Measurements from ENCODE around the gene ZDHHC19. TPM values are rescaled to one million over a fixed set of nuclear protein-coding genes. Genes with fewer than 3 reads are reported as not detected.

Gene ZDHHC19
- total RNA-seq (not detected), polyA plus RNA-seq (1 to 10 TPM in 1 of 3 donors, under 1 TPM in 1, not detected in 1; 0.38 to 2.7 TPM)
- long read RNA-seq, donor 1: 0 reads
- long read RNA-seq, donor 2: 0 reads
- long read RNA-seq, donor 3: 0 reads
- long read RNA-seq, donor 4: 0 reads
- long read RNA-seq, donor 5: 0 reads
- long read RNA-seq, donor 6: 0 reads
- long read RNA-seq, donor 7: 0 reads
- long read RNA-seq, donor 8: 0 reads
- long read RNA-seq, donor 9: 0 reads
- long read RNA-seq, donor 10: 0 reads

GRCh38 chr3:196210673-196211556, at the start of gene ZDHHC19:
ZDHHC19 (minus strand) TSS chr3:196211400; CDS start chr3:196211315, 85 bp downstream.
- 70 to 76% (median 74%) methylated on average over 20 to 23 of the region's 23 CpGs for WGBS, 5 donors
- Histone ChIP-seq H3K9me3 (no peaks in the 10 kb centered on the region), H3K27ac (no peak within 1 kb of the TSS), H3K4me3 (no peak within 1 kb of the TSS), H3K36me3 (no peaks in the 10 kb centered on the region), H3K27me3 (peaks cover 0 to 27% (median 3%) of the 10 kb centered on the region in 3 donors), H3K4me1 (peaks cover 0 to 11% (median 8%) of the 10 kb centered on the region in 4 donors)
- DNase-seq: no peak
- intact Hi-C loops (cut with DNase I; ENCODE audit: low total_unique reads): no loop called here
- TF ChIP-seq, protein P1, sequence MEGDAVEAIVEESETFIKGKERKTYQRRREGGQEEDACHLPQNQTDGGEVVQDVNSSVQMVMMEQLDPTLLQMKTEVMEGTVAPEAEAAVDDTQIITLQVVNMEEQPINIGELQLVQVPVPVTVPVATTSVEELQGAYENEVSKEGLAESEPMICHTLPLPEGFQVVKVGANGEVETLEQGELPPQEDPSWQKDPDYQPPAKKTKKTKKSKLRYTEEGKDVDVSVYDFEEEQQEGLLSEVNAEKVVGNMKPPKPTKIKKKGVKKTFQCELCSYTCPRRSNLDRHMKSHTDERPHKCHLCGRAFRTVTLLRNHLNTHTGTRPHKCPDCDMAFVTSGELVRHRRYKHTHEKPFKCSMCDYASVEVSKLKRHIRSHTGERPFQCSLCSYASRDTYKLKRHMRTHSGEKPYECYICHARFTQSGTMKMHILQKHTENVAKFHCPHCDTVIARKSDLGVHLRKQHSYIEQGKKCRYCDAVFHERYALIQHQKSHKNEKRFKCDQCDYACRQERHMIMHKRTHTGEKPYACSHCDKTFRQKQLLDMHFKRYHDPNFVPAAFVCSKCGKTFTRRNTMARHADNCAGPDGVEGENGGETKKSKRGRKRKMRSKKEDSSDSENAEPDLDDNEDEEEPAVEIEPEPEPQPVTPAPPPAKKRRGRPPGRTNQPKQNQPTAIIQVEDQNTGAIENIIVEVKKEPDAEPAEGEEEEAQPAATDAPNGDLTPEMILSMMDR (IDR thresholded peaks at IDR 0.05): no peak

- Histone ChIP-seq H3K4me3 (no peak overlapping the region), H3K27me3 (no peaks in the 10 kb centered on the region), H3K9me3 (no peaks in the 10 kb centered on the region), H3K27ac (no peak overlapping the region), H3K4me1 (peaks cover 0 to 4% (median 2%) of the 10 kb centered on the region in 4 donors), H3K36me3 (peaks cover 15 to 75% (median 66%) of the 10 kb centered on the region in 4 donors)
- no peak for DNase-seq
- 95 to 99% (median 98%) methylated on average over 4 of the region's 4 CpGs for WGBS, 5 donors
- TF ChIP-seq EP300 (IDR thresholded peaks at IDR 0.05): no peak
- no peak for TF ChIP-seq POLR2AphosphoS5 (IDR thresholded peaks at IDR 0.05)
- intact Hi-C loops (cut with DNase I; ENCODE audit: low total_unique reads): no loop called here
Measured at GRCh38 chr3:196260784-196261183, 49.6 kb upstream of the ZDHHC19 start.

- no peaks in the 10 kb centered on the region for H3K4me1 ChIP-seq
- no peak overlapping the region for H3K27ac ChIP-seq
- DNase-seq: no peak
- intact Hi-C loops (cut with DNase I; ENCODE audit: low total_unique reads): loop anchor here (10.0 kb wide), 2 partner anchors 259 to 429 kb away; partner anchors contain the start of gene SMCO1
- TF ChIP-seq EP300 (IDR thresholded peaks at IDR 0.05) (no peak), POLR2A (IDR thresholded peaks at IDR 0.05) (no peak), POLR2AphosphoS5 (IDR thresholded peaks at IDR 0.05) (no peak)
- TF ChIP-seq, protein P1 (IDR thresholded peaks at IDR 0.05): no peak
- no peaks in the 10 kb centered on the region for H3K9me3 ChIP-seq
- no peak overlapping the region for H3K4me3 ChIP-seq
- WGBS, 5 donors: 38 to 62% (median 55%) methylated on average over 1 of the region's 1 CpG
- H3K27me3 ChIP-seq: no peaks in the 10 kb centered on the region
- H3K36me3 ChIP-seq: peaks cover 25 to 62% (median 53%) of the 10 kb centered on the region in 4 donors
Measured at GRCh38 chr3:196255776-196256175, 44.6 kb upstream of the ZDHHC19 start.

GRCh38 chr3:196254376-196255283, 43.4 kb upstream of the ZDHHC19 start:
- Histone ChIP-seq H3K27me3 (no peaks in the 10 kb centered on the region), H3K27ac (no peak overlapping the region), H3K4me3 (no peak overlapping the region), H3K4me1 (no peaks in the 10 kb centered on the region), H3K36me3 (peaks cover 25 to 57% (median 49%) of the 10 kb centered on the region in 4 donors), H3K9me3 (no peaks in the 10 kb centered on the region)
- TF ChIP-seq POLR2A (IDR thresholded peaks at IDR 0.05) (no peak), EP300 (IDR thresholded peaks at IDR 0.05) (no peak), POLR2AphosphoS5 (IDR thresholded peaks at IDR 0.05) (no peak)
- TF ChIP-seq, protein P1 (IDR thresholded peaks at IDR 0.05): no peak
- WGBS, 5 donors: 67 to 81% (median 68%) methylated on average over 5 of the region's 5 CpGs
- DNase-seq: no peak
- intact Hi-C loops (cut with DNase I; ENCODE audit: low total_unique reads): loop anchor here (10.0 kb wide), 2 partner anchors 260 to 430 kb away; partner anchors contain the start of gene SMCO1

All from stomach (tissue), 19 donors.